Gastroesophageal sphincter (tissue), 3 donors: ENCODE measurements around the gene RNASE11.

Experiments used
- POLR2A ChIP-seq, 2 donors: fragments of 450-650 bp; IDR thresholded peaks; one replicate each; pipeline ENCODE4 v1.6.1; 2017; ENCODE audit warnings: antibody characterized with exemption in 2 of 2, mild to moderate bottlenecking in 2 of 2, moderate library complexity in 1 of 2
- POLR2AphosphoS5 ChIP-seq: sonication (generic); formaldehyde crosslinking; IDR thresholded peaks from one replicate; pipeline ENCODE4 v1.6.1; 2017; ENCODE audit warnings: antibody characterized with exemption
- TF ChIP-seq, protein P1 (sequence below), 4 experiments: fragments of 200-600 bp in 2 of 4; fragments of 450-650 bp in 2 of 4; sonication (generic) in 1 of 4; IDR thresholded peaks; one replicate each; pipeline ENCODE4 v1.5.1; 2017 to 2019; ENCODE audit warnings: antibody characterized with exemption in 4 of 4, mild to moderate bottlenecking in 2 of 4, moderate library complexity in 2 of 4

DNA sequence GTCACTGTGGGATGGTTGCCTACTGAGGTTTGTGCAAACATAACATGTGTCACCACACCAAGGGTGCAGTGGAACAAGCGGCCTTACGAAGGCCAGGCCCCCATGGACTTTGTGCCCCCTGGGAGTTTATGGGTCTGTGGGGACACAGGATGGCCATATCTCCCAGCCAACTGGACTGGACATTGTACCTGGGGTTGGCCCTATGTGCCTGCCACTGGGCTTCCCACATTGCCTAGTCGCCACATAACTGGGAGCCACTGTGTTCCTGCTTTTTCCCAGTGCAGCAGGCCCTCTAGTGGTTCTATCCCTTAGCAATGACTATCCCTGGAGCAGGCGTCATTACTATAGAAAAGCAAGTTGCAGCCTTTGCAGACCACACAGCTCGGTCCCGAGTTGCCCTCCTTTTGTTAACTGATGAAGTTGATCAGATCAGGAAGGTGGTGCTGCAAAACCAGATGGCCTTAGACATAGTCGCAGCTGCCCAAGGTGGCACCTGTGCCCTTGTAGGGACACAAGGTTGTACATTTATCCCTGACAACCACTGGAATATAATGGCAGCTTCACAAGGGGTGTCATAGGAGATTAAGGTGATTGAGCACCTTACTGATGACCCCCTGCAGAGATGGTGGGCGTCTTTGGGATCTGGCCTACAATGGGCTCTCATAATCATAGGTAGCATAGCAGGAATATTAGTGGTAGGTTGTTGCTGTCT is 18.5 kb upstream of the RNASE11 start:
- TF ChIP-seq, protein P1, sequence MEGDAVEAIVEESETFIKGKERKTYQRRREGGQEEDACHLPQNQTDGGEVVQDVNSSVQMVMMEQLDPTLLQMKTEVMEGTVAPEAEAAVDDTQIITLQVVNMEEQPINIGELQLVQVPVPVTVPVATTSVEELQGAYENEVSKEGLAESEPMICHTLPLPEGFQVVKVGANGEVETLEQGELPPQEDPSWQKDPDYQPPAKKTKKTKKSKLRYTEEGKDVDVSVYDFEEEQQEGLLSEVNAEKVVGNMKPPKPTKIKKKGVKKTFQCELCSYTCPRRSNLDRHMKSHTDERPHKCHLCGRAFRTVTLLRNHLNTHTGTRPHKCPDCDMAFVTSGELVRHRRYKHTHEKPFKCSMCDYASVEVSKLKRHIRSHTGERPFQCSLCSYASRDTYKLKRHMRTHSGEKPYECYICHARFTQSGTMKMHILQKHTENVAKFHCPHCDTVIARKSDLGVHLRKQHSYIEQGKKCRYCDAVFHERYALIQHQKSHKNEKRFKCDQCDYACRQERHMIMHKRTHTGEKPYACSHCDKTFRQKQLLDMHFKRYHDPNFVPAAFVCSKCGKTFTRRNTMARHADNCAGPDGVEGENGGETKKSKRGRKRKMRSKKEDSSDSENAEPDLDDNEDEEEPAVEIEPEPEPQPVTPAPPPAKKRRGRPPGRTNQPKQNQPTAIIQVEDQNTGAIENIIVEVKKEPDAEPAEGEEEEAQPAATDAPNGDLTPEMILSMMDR (IDR thresholded peaks at IDR 0.05), result peak in 1 of 4 experiments; percentile 27
- TF ChIP-seq POLR2AphosphoS5 (no peak), POLR2A (IDR thresholded peaks at IDR 0.05) (no peak)
